ENCODE data around the gene UTP25.
A peak's percentile ranks its signal among the peaks of the same experiment; 100 is the strongest.

Gene UTP25

DNA sequence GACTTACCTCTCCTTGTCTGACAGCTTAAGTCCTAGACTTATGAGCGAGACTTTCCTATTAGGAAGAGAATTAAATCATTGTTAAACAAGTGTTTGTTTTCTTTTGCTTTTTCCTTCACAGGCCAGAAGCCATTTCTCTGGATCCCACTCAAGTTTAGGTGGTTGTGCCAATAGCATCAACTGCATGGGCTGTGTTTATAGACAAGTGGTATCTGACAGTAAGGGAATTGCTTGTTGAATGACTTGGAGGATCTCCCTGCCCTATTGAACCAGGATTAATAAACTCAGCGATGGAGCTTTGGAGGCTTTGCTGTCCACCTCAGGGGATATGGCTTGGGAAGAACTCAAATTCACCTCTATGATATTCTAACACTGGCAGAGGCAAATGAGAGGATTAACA is 43.7 kb downstream of the UTP25 start:
- no peak for DNase-seq (ENCODE audit: low read depth)
- H3K4me3 ChIP-seq (ENCODE audit: low read length): no peak overlapping the region
- TF ChIP-seq, protein P1, sequence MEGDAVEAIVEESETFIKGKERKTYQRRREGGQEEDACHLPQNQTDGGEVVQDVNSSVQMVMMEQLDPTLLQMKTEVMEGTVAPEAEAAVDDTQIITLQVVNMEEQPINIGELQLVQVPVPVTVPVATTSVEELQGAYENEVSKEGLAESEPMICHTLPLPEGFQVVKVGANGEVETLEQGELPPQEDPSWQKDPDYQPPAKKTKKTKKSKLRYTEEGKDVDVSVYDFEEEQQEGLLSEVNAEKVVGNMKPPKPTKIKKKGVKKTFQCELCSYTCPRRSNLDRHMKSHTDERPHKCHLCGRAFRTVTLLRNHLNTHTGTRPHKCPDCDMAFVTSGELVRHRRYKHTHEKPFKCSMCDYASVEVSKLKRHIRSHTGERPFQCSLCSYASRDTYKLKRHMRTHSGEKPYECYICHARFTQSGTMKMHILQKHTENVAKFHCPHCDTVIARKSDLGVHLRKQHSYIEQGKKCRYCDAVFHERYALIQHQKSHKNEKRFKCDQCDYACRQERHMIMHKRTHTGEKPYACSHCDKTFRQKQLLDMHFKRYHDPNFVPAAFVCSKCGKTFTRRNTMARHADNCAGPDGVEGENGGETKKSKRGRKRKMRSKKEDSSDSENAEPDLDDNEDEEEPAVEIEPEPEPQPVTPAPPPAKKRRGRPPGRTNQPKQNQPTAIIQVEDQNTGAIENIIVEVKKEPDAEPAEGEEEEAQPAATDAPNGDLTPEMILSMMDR (conservative IDR thresholded peaks at IDR 0.05; ENCODE audit: low read length): no peak

DNA sequence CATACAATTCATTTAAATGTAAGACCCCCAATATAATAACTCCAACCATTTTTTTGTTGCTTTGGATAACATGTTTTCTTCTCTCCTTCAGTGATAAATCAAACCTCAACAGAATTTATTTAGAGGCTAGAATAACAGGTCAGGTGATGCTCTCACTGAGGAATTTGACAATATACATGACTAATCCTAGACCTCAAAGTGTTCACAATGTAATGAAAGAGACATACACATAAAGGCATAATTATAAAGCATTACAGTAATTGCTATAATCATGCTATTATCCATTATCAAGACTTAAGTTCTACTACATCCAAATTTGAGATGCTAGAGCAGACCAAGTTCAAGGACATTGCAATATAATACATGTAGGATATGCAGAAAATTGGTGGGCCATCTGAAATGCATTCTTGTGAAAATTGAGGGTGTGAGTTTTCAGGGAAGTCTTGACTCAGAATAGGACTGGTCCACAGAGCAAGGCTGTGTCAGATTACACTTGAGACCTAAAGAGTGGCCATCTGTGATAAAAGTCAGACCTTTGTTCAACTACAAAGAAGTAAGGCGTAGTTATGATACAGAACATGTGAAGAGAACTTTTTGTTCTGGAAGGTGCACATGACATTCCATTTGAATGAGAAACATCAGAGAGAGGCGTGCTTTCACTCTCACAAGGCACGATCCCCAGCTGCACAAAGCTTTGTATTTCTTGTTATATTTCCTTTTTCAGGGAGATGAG is 45.5 kb downstream of the UTP25 start:
- H3K4me3 ChIP-seq (ENCODE audit: low read length): no peak overlapping the region
- DNase-seq (ENCODE audit: low read depth): no peak
- TF ChIP-seq, protein P1 (conservative IDR thresholded peaks at IDR 0.05; ENCODE audit: low read length): no peak

DNA sequence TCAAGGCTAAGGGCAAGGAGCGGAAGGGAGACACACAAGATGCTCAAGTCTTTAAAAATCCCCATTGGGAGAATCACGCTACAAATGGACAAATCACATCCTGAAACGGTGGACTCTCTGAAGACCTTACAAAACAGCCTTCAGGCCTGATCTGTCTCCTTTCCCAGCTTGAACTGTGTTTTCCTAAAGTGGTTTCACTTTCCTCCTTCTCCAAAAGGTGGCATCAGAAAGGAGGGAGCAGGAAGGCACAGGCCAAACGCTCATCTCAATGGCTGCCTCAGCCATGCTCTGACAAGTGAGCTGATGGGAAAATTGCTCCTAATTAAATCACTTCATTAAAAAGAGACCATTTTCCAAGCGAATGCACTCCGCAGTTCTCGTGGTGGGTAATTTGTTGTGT is 47.7 kb downstream of the UTP25 start:
- no peak overlapping the region for H3K4me3 ChIP-seq (ENCODE audit: low read length)
- TF ChIP-seq, protein P1 (conservative IDR thresholded peaks at IDR 0.05; ENCODE audit: low read length): peak; percentile 65
- peak; percentile 53 for DNase-seq (ENCODE audit: low read depth)

DNA sequence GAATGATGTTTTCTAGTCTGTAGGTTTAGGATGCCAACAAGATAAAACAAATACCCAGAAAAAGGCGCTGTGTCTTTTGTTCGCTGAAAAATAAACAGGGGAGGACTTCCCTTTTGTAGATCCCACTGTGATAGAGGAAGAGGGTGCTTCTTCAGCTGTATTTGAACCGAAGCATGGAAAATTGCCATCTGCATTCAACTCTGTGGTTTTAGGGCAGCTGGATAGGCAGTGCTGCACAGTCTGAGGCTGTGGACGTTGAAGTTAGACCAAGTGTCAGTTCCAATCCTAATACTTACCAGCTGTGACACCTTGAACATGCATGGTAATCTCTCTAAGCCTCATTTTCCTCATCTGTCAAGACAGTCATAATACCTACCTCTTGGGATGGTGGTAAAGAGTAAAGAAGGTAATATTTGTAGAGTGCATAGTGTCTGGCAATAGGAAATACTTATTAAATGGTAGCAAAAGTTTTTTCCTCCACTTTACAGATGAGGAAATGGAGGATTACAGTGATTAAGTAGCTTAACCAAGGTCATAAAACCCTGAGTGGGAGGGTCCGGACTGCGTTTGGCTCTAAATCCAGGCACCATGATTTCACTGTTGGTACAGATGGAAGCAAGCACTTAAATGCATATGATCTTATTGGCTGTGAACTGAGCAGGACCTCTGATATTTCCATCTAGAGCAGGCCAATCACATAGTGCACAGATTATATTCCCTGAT is 48.5 kb downstream of the UTP25 start:
- TF ChIP-seq, protein P1 (conservative IDR thresholded peaks at IDR 0.05; ENCODE audit: low read length): no peak
- DNase-seq (ENCODE audit: low read depth): peak; percentile 42
- H3K4me3 ChIP-seq (ENCODE audit: low read length): no peak overlapping the region

DNA sequence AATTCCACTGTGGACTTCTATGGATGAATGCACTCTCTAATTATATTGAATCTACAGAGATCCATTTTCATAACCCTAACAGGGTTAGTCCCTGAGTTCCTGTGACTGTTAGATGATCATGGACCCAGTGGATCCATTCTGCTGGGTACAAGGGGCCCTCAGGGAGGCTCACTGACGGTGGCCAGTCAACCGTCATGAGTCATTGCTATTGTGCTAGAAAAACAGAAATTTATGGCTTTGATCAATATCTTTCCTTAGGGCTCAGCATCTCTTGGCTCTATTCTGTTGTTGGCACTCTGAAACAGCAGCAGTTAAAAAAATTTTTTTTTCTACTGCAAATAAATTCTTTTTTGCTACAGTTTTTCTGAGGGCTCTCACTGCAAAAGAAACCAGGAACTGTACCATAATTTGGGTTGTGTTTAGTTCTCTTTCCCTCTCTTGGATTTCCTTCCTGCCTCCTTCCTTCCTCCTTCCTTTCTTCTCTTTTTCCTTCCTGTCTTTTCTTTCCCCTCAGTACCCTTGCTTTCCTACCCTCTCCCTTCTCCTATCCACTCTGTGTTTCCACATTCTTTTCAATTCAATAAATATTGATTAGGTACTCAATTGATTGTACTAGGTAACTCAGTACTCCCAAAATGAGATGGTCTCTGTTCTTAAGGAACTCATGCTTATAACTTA is 49.5 kb downstream of the UTP25 start:
- TF ChIP-seq, protein P1 (conservative IDR thresholded peaks at IDR 0.05; ENCODE audit: low read length): no peak
- no peak overlapping the region for H3K4me3 ChIP-seq (ENCODE audit: low read length)
- DNase-seq (ENCODE audit: low read depth): no peak

DNA sequence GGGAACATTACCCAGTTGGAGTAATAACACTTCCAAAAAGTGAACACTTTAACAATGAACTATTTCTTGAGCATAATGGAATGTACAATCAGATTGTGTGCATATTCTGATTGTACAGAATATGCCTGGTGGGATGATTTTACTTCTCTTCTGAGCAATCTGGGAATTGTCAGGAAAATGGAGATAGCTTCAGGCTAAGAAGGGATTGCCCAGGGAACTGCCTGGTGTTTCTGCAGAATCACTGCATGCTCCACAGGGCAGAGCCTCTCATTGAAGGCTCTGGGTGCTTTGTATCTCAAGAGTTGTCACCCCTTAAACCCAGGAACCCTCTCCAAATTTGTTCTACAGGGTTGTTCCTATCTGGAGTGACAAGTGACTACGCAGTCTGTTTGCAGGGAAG is 51.2 kb downstream of the UTP25 start:
- TF ChIP-seq, protein P1 (conservative IDR thresholded peaks at IDR 0.05; ENCODE audit: low read length): no peak
- H3K4me3 ChIP-seq (ENCODE audit: low read length): no peak overlapping the region
- no peak for DNase-seq (ENCODE audit: low read depth)
